PC-9 (cell line): ENCODE data around the gene UXS1. TPM values are rescaled to one million over a fixed set of nuclear protein-coding genes. Genes with fewer than 3 reads are reported as not detected.

Experiments used
- BruUV-seq: library from RNA; stranded (reverse); fragments of 400-500 nt; replicated peaks from 2 replicates; lab custom pipeline; 2021; lab: Mats Ljungman, UMichigan
- CTCF ChIA-PET: fragments of 300-600 bp; sonication (Branson Sonifier 250); formaldehyde crosslinking; loops from one replicate; lab custom pipeline; 2022; ENCODE audit warnings: antibody characterized with exemption; lab: Charles Lee
- POLR2A ChIA-PET: fragments of 300-600 bp; sonication (Branson Sonifier 250); formaldehyde crosslinking; loops from one replicate; lab custom pipeline; 2022; ENCODE audit warnings: antibody characterized with exemption; ENCODE audit not compliant: unreplicated experiment; lab: Charles Lee
- DNase-seq, 2 experiments: peaks; one replicate each; pipeline versions ENCODE4 v3.0.0 to v3.0.0-alpha.2; 2015 to 2022; ENCODE audit warnings: mixed read lengths in 1 of 2
- H2AFZ ChIP-seq: fragments of 200-600 bp; sonication (generic); 2 replicates; pipeline ENCODE4 v1.8.1; 2017; ENCODE audit warnings: antibody characterized with exemption
- H3F3A ChIP-seq: fragments of 200-600 bp; sonication (generic); 2 replicates; pipeline ENCODE4 v1.8.1; 2017; ENCODE audit warnings: antibody characterized with exemption, mild to moderate bottlenecking, low read depth; ENCODE audit not compliant: insufficient read depth
- H3K27ac ChIP-seq: fragments of 200-600 bp; sonication (generic); 2 replicates; pipeline ENCODE4 v1.6.1; 2016; ENCODE audit warnings: mixed run types
- H3K27me3 ChIP-seq: fragments of 200-600 bp; sonication (generic); 2 replicates; pipeline ENCODE4 v1.6.1; 2016; ENCODE audit warnings: low read depth, mixed run types; ENCODE audit not compliant: insufficient read depth
- H3K36me3 ChIP-seq: fragments of 200-600 bp; sonication (generic); 2 replicates; pipeline ENCODE4 v1.6.1; 2016; ENCODE audit warnings: low read depth, mixed run types
- H3K4me1 ChIP-seq: fragments of 200-600 bp; sonication (generic); replicated peaks from 2 replicates; pipeline ENCODE4 v1.6.1; 2016; ENCODE audit warnings: mixed run types; ENCODE audit not compliant: insufficient read depth
- H3K4me2 ChIP-seq: fragments of 200-600 bp; sonication (generic); 2 replicates; pipeline ENCODE4 v1.6.1; 2017; ENCODE audit warnings: mixed run types
- H3K4me3 ChIP-seq: fragments of 200-600 bp; sonication (generic); 2 replicates; pipeline ENCODE4 v1.6.1; 2016; ENCODE audit warnings: mixed run types
- H3K79me2 ChIP-seq: fragments of 200-600 bp; sonication (generic); 2 replicates; pipeline ENCODE4 v1.6.1; 2017; ENCODE audit warnings: low read depth, mixed run types
- H3K9me2 ChIP-seq: fragments of 200-600 bp; sonication (generic); 2 replicates; pipeline ENCODE4 v1.8.1; 2017; ENCODE audit warnings: mild to moderate bottlenecking; ENCODE audit not compliant: insufficient read depth
- H3K9me3 ChIP-seq: fragments of 200-600 bp; sonication (generic); 2 replicates; pipeline ENCODE4 v1.8.1; 2016; ENCODE audit warnings: low read depth; ENCODE audit not compliant: insufficient read depth
- H4K20me1 ChIP-seq: fragments of 200-600 bp; sonication (generic); 2 replicates; pipeline ENCODE4 v1.8.1; 2017; ENCODE audit not compliant: insufficient read depth
- EZH2 ChIP-seq: fragments of 200-600 bp; sonication (generic); IDR thresholded peaks from 2 replicates; pipeline ENCODE4 v1.8.0; 2017; ENCODE audit warnings: antibody characterized with exemption, low read depth
- intact Hi-C: fragments of 100-400 bp; cut with micrococcal nuclease; formaldehyde crosslinking; loops from one replicate; pipeline ENCODE4 v1.10.0; 2022; ENCODE audit not compliant: unreplicated experiment
- total RNA-seq: library from RNA; stranded (reverse); gene quantifications from 2 replicates; pipeline ENCODE4 v1.2.3, GENCODE V29; 2021
- TF ChIP-seq, protein P1 (sequence below): fragments of 200-600 bp; sonication (generic); conservative IDR thresholded peaks from 2 replicates; pipeline ENCODE4 v1.6.1; 2017; ENCODE audit warnings: mixed run types, antibody characterized with exemption, mild to moderate bottlenecking, moderate library complexity

Gene UXS1
- total RNA-seq, 1 experiment from 2014 or later, result 65.6 TPM

DNA sequence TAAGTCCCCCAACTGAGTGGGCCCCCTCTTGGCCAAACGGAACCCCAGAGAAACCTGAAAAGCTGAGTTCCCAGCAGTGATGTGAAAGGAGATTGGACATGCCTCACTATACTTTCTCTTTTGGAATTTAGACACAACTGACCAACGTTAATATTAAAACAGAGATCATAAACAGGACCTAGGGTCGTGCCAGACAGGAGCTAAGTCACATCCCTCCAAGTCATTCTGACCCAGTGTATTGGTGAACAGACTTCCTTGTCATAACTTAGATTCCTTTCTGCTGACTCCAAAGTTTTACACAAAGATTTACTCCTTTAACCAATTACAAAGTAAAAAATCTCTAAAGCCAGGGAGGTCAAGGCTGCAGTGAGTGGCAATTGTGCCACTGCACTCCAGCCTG, 46.9 kb downstream of the UXS1 start:
- Histone ChIP-seq H3K4me2 (peak overlapping the region; percentile 41), H4K20me1 (no peaks in the 10 kb centered on the region; the same call in 1 of the 2 replicates), H3K27me3 (no peaks in the 10 kb centered on the region), H3K4me3 (no peak overlapping the region), H3K27ac (peak overlapping the region; percentile 67), H3K4me1 (peaks cover 32% of the 10 kb centered on the region), H3K79me2 (no peaks in the 10 kb centered on the region), H3F3A (peaks cover 15% of the 10 kb centered on the region; the same call in 1 of the 2 replicates), H2AFZ (no peak overlapping the region; the same call in 1 of the 2 replicates), H3K9me2 (no peaks in the 10 kb centered on the region), H3K36me3 (no peaks in the 10 kb centered on the region), H3K9me3 (no peaks in the 10 kb centered on the region)
- no TSS peak for BruUV-seq
- ChIA-PET CTCF (no interaction called here), POLR2A (no interaction called here)
- TF ChIP-seq, protein P1, sequence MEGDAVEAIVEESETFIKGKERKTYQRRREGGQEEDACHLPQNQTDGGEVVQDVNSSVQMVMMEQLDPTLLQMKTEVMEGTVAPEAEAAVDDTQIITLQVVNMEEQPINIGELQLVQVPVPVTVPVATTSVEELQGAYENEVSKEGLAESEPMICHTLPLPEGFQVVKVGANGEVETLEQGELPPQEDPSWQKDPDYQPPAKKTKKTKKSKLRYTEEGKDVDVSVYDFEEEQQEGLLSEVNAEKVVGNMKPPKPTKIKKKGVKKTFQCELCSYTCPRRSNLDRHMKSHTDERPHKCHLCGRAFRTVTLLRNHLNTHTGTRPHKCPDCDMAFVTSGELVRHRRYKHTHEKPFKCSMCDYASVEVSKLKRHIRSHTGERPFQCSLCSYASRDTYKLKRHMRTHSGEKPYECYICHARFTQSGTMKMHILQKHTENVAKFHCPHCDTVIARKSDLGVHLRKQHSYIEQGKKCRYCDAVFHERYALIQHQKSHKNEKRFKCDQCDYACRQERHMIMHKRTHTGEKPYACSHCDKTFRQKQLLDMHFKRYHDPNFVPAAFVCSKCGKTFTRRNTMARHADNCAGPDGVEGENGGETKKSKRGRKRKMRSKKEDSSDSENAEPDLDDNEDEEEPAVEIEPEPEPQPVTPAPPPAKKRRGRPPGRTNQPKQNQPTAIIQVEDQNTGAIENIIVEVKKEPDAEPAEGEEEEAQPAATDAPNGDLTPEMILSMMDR, result no peak
- TF ChIP-seq EZH2, result no peak
- intact Hi-C loops, result loop anchor here (5.0 kb wide), 1 partner anchor 45 kb away; the partner anchor contains the start of gene UXS1
- DNase-seq, result peak in 1 of 2 experiments; percentile 76

DNA sequence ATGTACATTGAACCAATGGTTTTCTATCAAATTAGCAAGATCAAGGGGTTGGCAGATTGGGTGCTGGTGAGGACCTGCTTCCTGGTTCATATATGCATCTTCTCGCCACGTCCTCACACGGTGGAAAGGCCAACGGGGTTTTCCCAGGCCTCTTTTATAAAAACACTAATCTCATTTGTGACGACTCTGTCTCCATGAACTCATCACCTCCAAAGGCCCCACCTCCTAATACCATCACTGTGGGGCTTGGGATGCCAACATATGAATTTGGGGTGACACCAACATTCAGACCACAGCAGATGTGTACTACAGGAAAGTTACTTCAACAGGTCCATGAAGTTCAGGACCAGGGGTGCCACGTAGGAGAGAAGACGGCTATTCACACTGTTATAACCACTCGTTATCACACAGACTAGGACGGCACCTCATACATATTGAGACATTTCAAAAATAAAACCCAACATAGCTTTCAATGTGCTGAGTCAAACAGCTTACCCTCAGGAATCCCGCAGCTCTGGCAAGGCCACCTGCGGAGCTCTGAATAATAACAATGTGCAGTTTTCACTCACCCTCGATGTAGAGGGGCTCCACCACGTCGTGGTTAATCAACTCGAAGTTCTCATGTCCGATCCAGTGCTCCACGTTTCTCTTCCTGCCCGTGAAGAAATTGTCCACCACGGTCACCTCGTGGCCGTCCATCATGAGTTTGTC, 49.3 kb downstream of the UXS1 start:
- no peaks in the 10 kb centered on the region for H3K27me3 ChIP-seq
- H3K4me3 ChIP-seq, result no peak overlapping the region
- H3F3A ChIP-seq, result peaks cover 15% of the 10 kb centered on the region; the same call in 1 of the 2 replicates
- intact Hi-C loops, result loop anchor here (5.0 kb wide), 1 partner anchor 48 kb away; the partner anchor contains the start of gene UXS1
- no peaks in the 10 kb centered on the region for H3K9me2 ChIP-seq
- ChIA-PET CTCF (no interaction called here), POLR2A (no interaction called here)
- no peak overlapping the region for H3K27ac ChIP-seq
- H3K36me3 ChIP-seq, result no peaks in the 10 kb centered on the region
- TF ChIP-seq, protein P1, result no peak
- no peak for TF ChIP-seq EZH2
- H3K4me1 ChIP-seq, result peaks cover 32% of the 10 kb centered on the region
- H4K20me1 ChIP-seq, result no peaks in the 10 kb centered on the region; the same call in 1 of the 2 replicates
- H3K79me2 ChIP-seq, result no peaks in the 10 kb centered on the region
- no TSS peak for BruUV-seq
- no peak for DNase-seq
- no peak overlapping the region for H3K4me2 ChIP-seq
- H2AFZ ChIP-seq, result no peak overlapping the region
- H3K9me3 ChIP-seq, result no peaks in the 10 kb centered on the region

DNA sequence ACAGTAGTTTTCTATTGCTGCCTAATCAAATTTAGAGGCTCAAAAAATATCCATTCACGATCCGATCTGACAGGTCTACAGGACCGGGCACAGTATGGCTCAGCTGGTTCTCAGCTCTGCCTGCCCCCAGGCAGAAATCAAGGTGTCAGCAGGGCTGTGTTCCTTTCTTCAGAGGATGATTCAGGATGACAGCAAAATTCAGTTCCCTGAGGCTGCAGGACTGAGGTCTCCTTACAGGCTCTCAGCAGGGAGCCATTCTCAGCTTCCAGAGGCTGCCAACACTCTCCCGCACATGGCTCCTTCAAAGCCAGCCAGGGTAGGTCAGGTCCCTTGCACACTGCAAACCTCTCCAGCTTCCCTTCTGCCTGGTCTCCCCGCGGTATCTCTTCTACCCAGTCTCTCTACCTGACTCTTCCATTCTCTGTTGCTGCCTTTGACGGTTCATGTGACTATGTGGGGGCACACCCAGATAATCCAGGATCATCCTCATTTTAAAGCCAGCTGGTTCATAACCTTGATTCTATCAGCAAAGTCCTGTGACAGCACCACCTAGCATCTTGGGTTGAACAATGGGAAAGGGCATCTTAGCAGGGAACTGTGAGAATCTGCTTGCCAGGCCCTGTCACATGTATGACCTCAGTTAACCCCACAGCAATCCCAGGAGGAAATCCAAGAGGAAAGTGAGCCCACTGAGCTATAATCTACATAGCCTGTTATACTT, 50.4 kb downstream of the UXS1 start:
- H3K9me2 ChIP-seq, result no peaks in the 10 kb centered on the region
- TF ChIP-seq EZH2, result no peak
- TF ChIP-seq, protein P1, result no peak
- peak overlapping the region; percentile 39 for H3K27ac ChIP-seq
- no peaks in the 10 kb centered on the region; the same call in 1 of the 2 replicates for H4K20me1 ChIP-seq
- intact Hi-C loops, result no loop called here
- H3F3A ChIP-seq, result peaks cover 15% of the 10 kb centered on the region; the same call in 1 of the 2 replicates
- H3K27me3 ChIP-seq, result no peaks in the 10 kb centered on the region
- no peak overlapping the region for H3K4me2 ChIP-seq
- H3K79me2 ChIP-seq, result no peaks in the 10 kb centered on the region
- H3K4me3 ChIP-seq, result no peak overlapping the region
- peaks cover 32% of the 10 kb centered on the region for H3K4me1 ChIP-seq
- no peak overlapping the region for H2AFZ ChIP-seq
- peak; percentile 35 to 56 for DNase-seq
- CTCF ChIA-PET, result no interaction called here
- no TSS peak for BruUV-seq
- POLR2A ChIA-PET, result no interaction called here
- no peaks in the 10 kb centered on the region for H3K9me3 ChIP-seq
- H3K36me3 ChIP-seq, result no peaks in the 10 kb centered on the region
